Muscle layer of duodenum (tissue), 2 donors: ENCODE data around the gene TRAF3.
"Not testable (repeated sequence)": the region's sequence is repeated elsewhere in the genome, so short reads cannot be mapped to it uniquely, and the experiment has no call there.

Source experiments
- H3K27ac ChIP-seq: one replicate; pipeline ENCODE4 v1.7.0; 2013; ENCODE audit warnings: mild to moderate bottlenecking, low read length
- H3K27me3 ChIP-seq: one replicate; pipeline ENCODE4 v1.7.0; 2013; ENCODE audit warnings: low read depth, mild to moderate bottlenecking, control low read depth, low read length
- H3K36me3 ChIP-seq, 2 donors: one replicate each; pipeline ENCODE4 v1.7.0; 2013; ENCODE audit warnings: low read length in 2 of 2, control low read depth in 1 of 2, mild to moderate bottlenecking in 1 of 2; ENCODE audit not compliant: insufficient read depth in 2 of 2, control insufficient read depth in 1 of 2
- H3K4me1 ChIP-seq, 2 donors: one replicate each; pipeline ENCODE4 v1.7.0; 2013; ENCODE audit warnings: low read length in 2 of 2, mild to moderate bottlenecking in 2 of 2, control low read depth in 1 of 2, moderate library complexity in 1 of 2; ENCODE audit not compliant: insufficient read depth in 2 of 2, control insufficient read depth in 1 of 2
- H3K4me3 ChIP-seq, 2 donors: one replicate each; pipeline ENCODE4 v1.7.0; 2013; ENCODE audit warnings: low read length in 2 of 2, low read depth in 1 of 2, mild to moderate bottlenecking in 1 of 2
- H3K9me3 ChIP-seq, 2 donors: one replicate each; pipeline ENCODE4 v1.7.0; 2013; ENCODE audit warnings: low read length in 2 of 2, control low read depth in 1 of 2, mild to moderate bottlenecking in 1 of 2; ENCODE audit not compliant: control insufficient read depth in 1 of 2
- donor health status: healthy.

The TRAF3 gene

GRCh38 chr14:102891111-102891510 lies 113.9 kb downstream of the TRAF3 start:
- no peaks in the 10 kb centered on the region for H3K9me3 ChIP-seq
- peaks cover 0 to 18% of the 10 kb centered on the region in 2 donors for H3K4me1 ChIP-seq
- H3K36me3 ChIP-seq = peaks cover 9 to 20% of the 10 kb centered on the region in 2 donors
- H3K27me3 ChIP-seq = no peaks in the 10 kb centered on the region
- H3K27ac ChIP-seq = no peak overlapping the region
- H3K4me3 ChIP-seq = no peak overlapping the region

GRCh38 chr14:102891556-102891955 lies 114.3 kb downstream of the TRAF3 start:
- H3K4me1 ChIP-seq = peaks cover 0 to 18% of the 10 kb centered on the region in 2 donors
- no peaks in the 10 kb centered on the region for H3K27me3 ChIP-seq
- no peaks in the 10 kb centered on the region for H3K9me3 ChIP-seq
- H3K27ac ChIP-seq = no peak overlapping the region
- peaks cover 9 to 15% of the 10 kb centered on the region in 2 donors for H3K36me3 ChIP-seq
- H3K4me3 ChIP-seq = no peak overlapping the region

- H3K4me3 ChIP-seq = no peak overlapping the region
- no peak overlapping the region for H3K27ac ChIP-seq
- H3K36me3 ChIP-seq = peaks cover 9 to 10% of the 10 kb centered on the region in 2 donors
- H3K27me3 ChIP-seq = no peaks in the 10 kb centered on the region
- H3K9me3 ChIP-seq = no peaks in the 10 kb centered on the region
- H3K4me1 ChIP-seq = peaks cover 0 to 18% of the 10 kb centered on the region in 2 donors
These were observed 115.4 kb downstream of the TRAF3 start for GRCh38 chr14:102892651-102893050.

GRCh38 chr14:102893452-102893851 lies 116.2 kb downstream of the TRAF3 start:
- H3K27ac ChIP-seq = no peak overlapping the region
- peaks cover 9 to 12% of the 10 kb centered on the region in 2 donors for H3K36me3 ChIP-seq
- peaks cover 0 to 18% of the 10 kb centered on the region in 2 donors for H3K4me1 ChIP-seq
- H3K27me3 ChIP-seq = no peaks in the 10 kb centered on the region
- no peaks in the 10 kb centered on the region for H3K9me3 ChIP-seq
- no peak overlapping the region for H3K4me3 ChIP-seq

- peaks cover 0 to 18% of the 10 kb centered on the region in 2 donors for H3K4me1 ChIP-seq
- H3K4me3 ChIP-seq, H3K9me3 ChIP-seq, H3K27me3 ChIP-seq, H3K36me3 ChIP-seq, H3K27ac ChIP-seq: not testable (repeated sequence)
These were observed 119.5 kb downstream of the TRAF3 start for GRCh38 chr14:102896735-102897134.

GRCh38 chr14:102897299-102898027 lies 120.2 kb downstream of the TRAF3 start:
- Histone ChIP-seq H3K36me3 (peaks cover 0 to 3% of the 10 kb centered on the region in 2 donors), H3K27ac (no peak overlapping the region), H3K4me3 (no peak overlapping the region), H3K9me3 (no peaks in the 10 kb centered on the region), H3K27me3 (no peaks in the 10 kb centered on the region), H3K4me1 (peaks cover 0 to 18% of the 10 kb centered on the region in 2 donors)

GRCh38 chr14:102898298-102898697 lies 121.0 kb downstream of the TRAF3 start:
- no peaks in the 10 kb centered on the region for H3K27me3 ChIP-seq
- no peak overlapping the region for H3K4me3 ChIP-seq
- no peaks in the 10 kb centered on the region for H3K9me3 ChIP-seq
- H3K4me1 ChIP-seq = peaks cover 0 to 10% of the 10 kb centered on the region in 2 donors
- H3K36me3 ChIP-seq = peaks cover 2 to 3% of the 10 kb centered on the region in 2 donors
- H3K27ac ChIP-seq = no peak overlapping the region

GRCh38 chr14:102898776-102899515 lies 121.7 kb downstream of the TRAF3 start:
- Histone ChIP-seq H3K27me3 (no peaks in the 10 kb centered on the region), H3K4me3 (no peak overlapping the region), H3K27ac (no peak overlapping the region), H3K36me3 (peaks cover 3 to 9% of the 10 kb centered on the region in 2 donors), H3K4me1 (peaks cover 0 to 5% of the 10 kb centered on the region in 2 donors), H3K9me3 (no peaks in the 10 kb centered on the region)

- H3K4me3 ChIP-seq = no peak overlapping the region
- no peaks in the 10 kb centered on the region for H3K9me3 ChIP-seq
- peaks cover 3 to 12% of the 10 kb centered on the region in 2 donors for H3K36me3 ChIP-seq
- peaks cover 0 to under 1% of the 10 kb centered on the region in 2 donors for H3K4me1 ChIP-seq
- no peaks in the 10 kb centered on the region for H3K27me3 ChIP-seq
- H3K27ac ChIP-seq = no peak overlapping the region
These were observed 122.3 kb downstream of the TRAF3 start for GRCh38 chr14:102899516-102899900.

GRCh38 chr14:102900631-102901571 lies 123.7 kb downstream of the TRAF3 start:
- Histone ChIP-seq H3K4me3 (no peak overlapping the region), H3K27ac (no peak overlapping the region), H3K9me3 (no peaks in the 10 kb centered on the region), H3K27me3 (no peaks in the 10 kb centered on the region), H3K4me1 (no peaks in the 10 kb centered on the region), H3K36me3 (peaks cover 10 to 21% of the 10 kb centered on the region in 2 donors)

GRCh38 chr14:102901633-102902032 lies 124.4 kb downstream of the TRAF3 start:
- Histone ChIP-seq H3K9me3 (no peaks in the 10 kb centered on the region), H3K27me3 (no peaks in the 10 kb centered on the region), H3K4me3 (no peak overlapping the region), H3K36me3 (peaks cover 10 to 21% of the 10 kb centered on the region in 2 donors), H3K27ac (no peak overlapping the region), H3K4me1 (no peaks in the 10 kb centered on the region)
